SK-N-SH (cell line): ENCODE measurements around the gene CMTM1.

Source experiments
- MXI1 ChIP-seq: IDR thresholded peaks from 2 replicates; pipeline ENCODE4 v1.6.1; 2012; ENCODE audit warnings: mild to moderate bottlenecking, low read depth, low read length, improper control_type of control experiment
- NRF1 ChIP-seq: IDR thresholded peaks from 2 replicates; pipeline ENCODE4 v1.6.1; 2012; ENCODE audit warnings: low read depth, mild to moderate bottlenecking, low read length
- RAD21 ChIP-seq: IDR thresholded peaks from 2 replicates; pipeline ENCODE4 v1.6.1; 2012; ENCODE audit warnings: mild to moderate bottlenecking, low read length
- RFX5 ChIP-seq: IDR thresholded peaks from 2 replicates; pipeline ENCODE4 v1.6.1; 2012; ENCODE audit warnings: mild to moderate bottlenecking, improper control_type of control experiment, low read length
- TF ChIP-seq, protein P1 (sequence below): fragments of 200-600 bp; sonication (generic); IDR thresholded peaks from 2 replicates; pipeline ENCODE4 v1.6.1; 2017; ENCODE audit warnings: antibody characterized with exemption, mild to moderate bottlenecking, moderate library complexity

DNA sequence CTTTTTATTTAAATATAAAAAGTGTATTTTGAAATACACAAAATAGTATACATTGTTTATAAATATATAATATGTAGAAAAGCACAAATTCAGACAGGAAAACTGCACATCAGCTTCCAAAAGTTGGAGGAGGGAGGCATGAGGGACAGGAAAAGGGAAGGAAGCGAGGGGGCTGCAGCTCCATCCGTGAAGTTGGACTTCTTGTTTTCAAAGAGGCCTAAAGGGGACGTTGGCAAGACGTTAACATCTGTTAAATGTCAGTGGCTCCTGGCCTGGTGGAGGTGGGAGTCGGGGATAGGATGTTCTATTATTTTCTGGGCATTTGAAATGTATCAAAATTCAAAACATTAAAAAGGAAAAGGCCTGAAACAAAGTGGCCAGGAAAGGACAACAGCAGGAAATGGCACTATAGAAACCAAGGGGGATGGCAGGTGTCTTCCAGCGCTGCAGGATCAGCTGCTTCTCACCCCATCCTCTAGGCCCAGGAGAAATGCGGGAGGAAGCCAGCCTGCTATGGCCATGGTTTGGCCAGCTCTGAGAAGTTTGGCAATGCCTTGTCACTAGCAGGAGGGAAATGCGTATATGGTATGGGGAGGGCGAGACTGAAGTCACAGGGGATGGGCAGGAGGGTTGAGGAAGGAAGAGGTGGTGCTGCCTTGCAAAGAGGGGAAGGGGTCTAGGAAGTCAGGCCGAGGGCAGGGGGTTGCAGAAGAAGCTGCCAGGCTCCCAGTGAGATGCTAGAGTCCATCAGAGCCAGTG, 19.4 kb downstream of the CMTM1 start:
- TF ChIP-seq RFX5 (no peak), MXI1 (no peak), NRF1 (no peak), RAD21 (no peak)
- TF ChIP-seq, protein P1, sequence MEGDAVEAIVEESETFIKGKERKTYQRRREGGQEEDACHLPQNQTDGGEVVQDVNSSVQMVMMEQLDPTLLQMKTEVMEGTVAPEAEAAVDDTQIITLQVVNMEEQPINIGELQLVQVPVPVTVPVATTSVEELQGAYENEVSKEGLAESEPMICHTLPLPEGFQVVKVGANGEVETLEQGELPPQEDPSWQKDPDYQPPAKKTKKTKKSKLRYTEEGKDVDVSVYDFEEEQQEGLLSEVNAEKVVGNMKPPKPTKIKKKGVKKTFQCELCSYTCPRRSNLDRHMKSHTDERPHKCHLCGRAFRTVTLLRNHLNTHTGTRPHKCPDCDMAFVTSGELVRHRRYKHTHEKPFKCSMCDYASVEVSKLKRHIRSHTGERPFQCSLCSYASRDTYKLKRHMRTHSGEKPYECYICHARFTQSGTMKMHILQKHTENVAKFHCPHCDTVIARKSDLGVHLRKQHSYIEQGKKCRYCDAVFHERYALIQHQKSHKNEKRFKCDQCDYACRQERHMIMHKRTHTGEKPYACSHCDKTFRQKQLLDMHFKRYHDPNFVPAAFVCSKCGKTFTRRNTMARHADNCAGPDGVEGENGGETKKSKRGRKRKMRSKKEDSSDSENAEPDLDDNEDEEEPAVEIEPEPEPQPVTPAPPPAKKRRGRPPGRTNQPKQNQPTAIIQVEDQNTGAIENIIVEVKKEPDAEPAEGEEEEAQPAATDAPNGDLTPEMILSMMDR: no peak
